Measurements from ENCODE around the gene SNAP25.

Gene SNAP25

DNA sequence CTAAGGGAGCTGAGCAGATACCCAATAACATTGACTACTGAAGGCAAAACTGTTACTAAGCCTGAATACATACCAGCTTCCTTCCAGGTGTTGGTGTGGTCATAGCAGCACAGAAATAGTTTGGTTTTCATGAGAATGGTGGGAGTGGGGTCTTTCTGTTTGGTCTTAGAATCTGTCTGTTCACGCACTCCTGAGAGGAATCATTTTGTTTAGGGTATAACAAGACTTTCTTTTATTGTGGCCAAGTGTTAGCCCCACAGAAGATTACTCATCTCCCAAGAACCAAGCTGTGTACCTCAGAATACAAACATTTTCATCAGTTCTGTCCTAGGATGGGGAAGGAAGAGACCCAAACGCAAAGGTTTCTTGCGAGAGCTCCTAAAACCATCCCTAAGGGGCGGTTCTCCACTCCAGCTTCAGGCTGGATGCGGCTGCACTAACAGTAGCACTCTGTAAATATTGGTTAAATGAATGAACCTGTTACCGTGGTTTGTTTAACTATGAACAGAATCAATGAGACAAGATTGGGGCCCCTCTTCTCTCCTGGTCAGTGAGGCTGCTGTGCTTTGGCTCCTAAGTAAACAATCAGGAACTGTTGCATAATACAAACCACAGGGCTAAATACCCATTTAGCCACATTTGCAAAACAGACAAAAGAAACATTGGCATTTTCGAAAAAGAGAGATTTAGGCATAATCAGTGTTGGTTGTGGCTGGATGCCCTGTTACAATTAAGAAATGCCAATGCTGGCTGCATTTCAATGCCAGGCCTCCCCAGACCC is 44.9 kb downstream of the SNAP25 start:
- DNase-seq (ENCODE audit: low read depth), result no peak

DNA sequence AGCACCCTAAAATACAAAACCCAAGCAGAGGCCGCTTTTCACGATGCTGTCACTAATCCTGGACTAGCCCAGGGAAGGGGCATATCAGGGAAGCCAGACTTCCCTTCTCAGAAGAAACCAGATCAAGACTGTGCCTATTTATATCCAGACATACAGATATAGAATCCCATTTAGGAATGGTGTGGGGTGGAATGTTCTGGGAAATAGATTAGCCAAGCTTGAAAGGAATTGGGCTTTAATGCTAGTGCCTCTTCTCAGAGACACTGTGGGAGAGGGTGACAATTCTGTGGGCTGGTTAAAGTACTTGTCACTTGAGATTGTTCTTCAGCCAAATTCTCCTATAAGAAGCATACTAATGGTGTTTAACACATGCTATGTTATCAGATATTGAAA is 45.5 kb downstream of the SNAP25 start:
- no peak for DNase-seq (ENCODE audit: low read depth)

DNA sequence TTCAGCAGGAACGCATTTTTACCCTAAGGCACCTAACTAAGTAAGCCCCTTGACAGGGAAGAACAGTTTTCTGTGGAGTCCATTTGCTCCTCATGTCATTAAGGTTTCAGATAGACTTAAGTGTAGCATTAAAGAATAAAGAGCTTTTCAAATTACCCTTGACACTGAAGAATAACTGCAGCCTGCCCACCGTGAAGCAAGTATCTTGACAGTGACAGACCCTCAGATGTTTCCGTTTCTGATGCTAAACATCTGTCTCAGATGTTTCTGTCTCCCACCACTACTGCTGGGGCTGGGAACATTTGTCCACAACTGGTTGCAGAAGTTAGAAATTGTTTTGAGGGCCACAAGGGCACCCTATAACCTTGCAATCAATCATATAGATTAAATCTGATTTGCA is 50.0 kb downstream of the SNAP25 start:
- DNase-seq (ENCODE audit: low read depth), result no peak

DNA sequence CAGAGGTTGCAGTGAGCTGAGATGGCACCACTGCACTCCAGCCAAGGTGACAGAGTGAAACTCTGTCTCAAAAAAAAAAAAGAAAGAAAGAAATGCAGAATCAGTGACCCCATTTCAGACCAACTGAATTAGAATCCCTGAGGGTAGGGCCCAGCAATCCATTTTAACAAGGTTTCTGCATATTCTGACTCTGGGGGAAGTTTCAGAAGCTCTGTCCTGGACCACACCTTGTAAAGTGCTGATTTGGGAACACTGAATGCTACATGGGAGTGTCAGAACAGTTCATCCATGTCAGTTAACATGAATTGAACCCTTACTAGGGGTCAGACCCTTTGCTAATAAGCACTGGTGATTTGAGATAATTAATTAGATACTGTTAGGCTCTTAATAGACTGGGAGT is 52.0 kb downstream of the SNAP25 start:
- no peak for DNase-seq (ENCODE audit: low read depth)

DNA sequence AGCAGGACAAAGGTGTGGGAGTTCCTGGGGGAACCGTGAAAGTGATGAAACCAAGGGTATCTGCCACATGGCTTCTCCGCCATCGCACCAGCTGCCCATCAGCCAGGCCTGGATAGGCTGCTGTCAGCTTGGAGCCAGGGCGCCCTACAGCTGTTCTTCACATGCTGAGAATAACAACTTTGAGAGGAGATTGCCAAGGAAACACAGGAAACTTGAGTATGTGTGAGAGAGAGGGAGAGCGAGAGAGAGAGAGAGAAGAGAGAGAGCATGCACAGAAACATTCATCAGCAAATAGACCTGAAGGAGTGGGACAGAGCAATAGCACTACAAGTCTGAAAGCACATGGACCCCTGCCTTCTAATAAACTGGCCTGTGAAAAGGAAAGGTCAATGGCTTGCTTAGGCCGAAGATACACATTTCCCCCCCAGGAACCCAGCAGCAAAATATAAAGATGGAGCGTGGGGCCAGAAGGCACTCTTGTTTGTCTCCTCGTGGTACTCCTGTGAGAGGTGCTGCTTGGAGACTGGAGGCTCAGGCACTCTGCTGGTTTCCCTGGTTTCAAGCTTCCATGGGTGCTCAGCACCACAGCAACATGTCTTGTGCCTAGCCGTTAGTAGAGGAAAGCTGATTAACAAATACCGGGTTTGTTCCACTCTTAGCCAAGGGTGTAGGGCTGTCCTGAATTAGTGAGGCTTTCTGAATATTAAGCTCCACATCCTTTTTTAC is 53.0 kb downstream of the SNAP25 start:
- DNase-seq (ENCODE audit: low read depth), result no peak

DNA sequence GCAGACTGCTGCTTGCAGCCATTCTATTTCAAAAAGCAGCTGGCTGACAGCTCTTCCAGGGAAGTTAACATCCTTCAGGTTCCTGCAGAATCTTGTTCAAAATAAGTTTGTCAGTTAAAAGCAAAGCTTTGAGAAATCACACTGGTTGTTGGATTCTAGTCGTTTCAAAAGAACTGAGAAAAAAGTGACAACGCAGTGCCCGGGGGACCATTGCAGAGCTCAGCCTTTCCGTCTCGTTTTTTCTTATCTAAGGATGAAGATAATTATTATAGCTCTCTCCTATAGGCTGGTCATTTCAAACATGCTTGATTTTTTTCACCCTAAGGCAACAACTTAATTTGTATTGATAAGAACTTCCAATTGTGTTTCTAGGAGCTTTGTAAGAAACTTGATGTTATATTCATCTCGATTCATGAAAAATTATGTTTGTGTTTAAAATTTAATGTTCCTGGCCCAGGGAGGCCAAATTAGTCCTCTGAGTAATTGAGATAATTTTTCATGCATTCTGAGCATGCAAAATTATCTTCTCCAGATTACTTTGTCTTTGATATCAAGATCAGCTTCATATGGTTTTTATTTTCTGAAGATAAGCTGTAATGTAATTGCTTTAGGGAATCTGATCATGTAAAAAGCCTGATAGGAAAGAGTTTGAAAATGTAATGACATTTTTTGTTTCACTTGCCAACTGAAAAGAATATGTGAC is 58.4 kb downstream of the SNAP25 start:
- DNase-seq (ENCODE audit: low read depth), result no peak

DNA sequence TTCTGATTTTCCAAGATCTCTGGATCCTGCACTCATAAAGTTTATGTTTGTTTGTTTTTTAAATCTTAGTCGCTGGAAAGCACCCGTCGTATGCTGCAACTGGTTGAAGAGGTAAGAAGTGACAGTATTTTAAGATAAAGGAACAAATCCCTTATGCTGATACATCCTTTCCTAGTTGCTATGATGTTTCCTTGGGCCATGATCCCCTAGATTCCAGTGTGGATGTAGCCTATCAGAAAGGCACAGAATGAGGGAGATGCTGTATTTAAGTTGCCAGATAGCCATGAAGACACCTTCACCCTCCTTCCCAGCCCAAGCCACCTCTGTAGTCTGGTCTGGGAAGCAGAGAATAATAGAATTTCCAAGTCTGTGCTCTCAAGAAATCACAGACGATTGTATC is 59.0 kb downstream of the SNAP25 start:
- no peak for DNase-seq (ENCODE audit: low read depth)

DNA sequence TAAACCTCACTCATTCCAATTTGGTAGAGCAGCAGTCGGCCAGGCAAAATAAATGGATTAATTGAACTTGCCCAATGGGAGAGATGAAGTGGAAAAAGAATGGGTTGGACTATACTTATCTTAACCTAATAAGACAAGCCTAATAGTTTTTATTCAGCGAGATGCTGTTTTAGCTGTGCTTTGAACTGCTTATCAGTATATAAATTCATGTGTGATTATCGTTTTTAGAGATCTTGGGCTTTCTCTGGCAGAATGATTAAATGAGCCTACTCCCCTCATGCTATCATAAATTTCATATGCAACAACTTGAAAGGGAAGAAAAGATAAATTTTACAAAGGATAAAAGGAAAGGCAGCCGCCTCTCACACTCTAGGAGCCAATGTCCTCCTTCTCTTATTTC is 59.8 kb downstream of the SNAP25 start:
- no peak for DNase-seq (ENCODE audit: low read depth)

DNA sequence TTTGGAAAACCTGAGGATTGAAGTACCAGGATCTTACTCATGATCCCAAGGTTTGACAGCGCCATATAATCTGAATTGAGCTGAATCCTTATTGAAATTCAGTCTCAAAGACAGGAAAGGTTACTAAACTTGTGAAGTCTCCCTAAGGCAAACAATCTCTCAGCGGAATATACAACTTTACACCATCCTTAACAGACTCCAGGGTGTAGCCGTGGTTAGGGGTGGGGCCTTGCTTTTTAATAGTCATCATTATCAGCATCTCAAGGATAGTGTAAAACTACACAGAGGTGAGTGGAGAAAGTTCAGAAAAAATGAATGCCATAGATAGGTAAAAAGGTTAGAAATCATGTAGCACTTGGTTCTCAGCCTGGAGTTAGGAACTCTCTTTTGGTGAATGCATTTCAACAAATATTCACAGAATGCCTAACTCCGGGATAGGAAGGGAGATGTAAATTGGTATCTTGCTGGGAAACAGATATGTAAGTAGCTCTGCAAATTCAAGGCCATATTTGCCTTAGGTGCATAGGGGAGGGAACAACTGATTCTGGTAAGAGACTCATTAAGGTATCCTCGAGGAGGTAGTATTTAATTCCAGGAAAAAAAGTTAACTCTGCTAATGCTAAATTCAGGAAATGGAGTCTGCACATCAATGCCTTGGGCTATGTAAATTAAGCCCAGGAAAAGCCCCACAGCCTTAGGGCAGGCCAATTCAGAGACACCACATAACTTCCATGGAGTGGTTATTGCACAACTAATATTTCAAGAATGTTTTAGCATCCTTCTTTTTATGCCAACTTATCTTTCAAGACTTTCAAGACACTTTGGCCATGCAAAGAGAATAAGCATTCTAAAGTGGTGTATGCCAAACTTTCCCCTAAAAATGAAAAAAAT is 61.6 kb downstream of the SNAP25 start:
- no peak for DNase-seq (ENCODE audit: low read depth)

DNA sequence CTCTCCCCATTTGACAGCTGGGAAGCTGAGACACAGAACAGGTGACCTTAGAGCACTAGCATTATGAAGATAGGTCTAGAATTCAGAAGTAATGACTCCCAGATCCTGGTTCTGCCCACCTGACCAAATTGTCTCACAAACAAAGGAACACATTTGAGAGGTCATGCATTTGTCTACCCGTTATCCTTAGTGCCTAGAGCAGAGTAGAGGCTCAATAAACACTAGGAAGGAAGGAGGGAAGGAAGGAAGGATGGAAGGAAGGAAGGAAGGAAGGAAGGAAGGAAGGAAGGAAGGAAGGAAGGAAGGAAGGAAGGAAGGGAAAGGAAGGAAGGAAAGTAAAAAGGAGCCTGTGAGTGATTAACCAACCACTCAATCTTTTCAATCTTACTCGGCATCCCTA is 63.3 kb downstream of the SNAP25 start:
- DNase-seq (ENCODE audit: low read depth), result no peak

DNA sequence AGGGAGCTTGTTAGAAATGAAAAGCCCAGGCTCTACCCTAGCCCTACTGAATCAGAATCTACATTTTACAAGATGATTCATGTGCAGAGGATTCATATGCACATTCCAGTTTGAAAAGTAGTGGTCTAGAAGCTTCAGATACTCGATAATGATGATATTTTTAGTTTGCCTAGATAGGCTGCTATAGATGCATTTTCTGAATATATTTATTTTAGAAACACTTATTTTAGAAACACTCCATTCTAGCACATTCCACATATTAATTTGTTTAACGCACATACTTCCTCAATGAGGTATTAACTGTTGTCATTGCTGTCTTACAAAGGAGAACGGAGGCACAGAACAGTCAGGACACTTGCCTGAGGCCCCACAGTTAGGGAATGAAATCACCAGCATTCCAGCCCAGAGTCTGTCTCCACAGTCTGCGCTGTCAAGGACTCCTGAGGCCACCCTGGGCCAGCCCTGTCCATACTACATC is 64.4 kb downstream of the SNAP25 start:
- no peak for DNase-seq (ENCODE audit: low read depth)

DNA sequence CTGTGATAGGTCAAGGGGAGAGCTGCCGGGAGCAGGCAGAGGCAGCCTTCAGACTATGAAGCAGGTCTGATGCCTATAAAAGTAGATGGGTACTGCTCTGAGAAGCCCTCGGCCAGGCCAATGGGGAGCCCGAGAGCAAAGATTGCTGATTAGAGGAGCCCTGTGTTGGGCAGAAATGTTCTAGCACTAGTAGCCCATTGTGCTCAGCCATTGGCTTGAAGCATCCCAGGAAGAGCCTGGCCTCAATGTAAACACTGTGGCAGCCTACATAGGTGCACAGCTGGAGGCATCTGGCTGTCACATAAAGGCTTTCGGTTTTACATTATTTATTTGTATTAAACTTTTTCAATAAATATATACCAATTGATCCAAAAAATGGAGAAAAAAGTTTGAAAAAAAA is 67.7 kb downstream of the SNAP25 start:
- DNase-seq (ENCODE audit: low read depth), result no peak

DNA sequence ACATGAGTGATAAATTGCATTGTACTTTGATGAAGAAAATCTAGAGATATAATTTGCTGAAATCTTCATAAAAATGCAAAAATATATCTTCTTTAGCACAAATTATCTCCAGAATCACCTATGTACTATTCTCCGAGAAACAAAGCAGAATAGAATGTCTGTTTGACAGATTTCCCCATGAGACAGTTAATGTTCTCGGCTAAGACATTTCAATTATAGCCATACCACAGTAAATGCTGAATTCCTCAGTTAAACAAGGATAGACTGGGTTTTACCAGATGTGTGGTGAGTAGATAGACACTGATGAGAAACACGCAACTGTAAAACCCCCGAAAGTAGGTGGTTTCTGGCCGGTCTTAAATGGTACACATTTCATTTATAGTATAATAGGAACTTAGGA is 69.8 kb downstream of the SNAP25 start:
- DNase-seq (ENCODE audit: low read depth), result no peak

DNA sequence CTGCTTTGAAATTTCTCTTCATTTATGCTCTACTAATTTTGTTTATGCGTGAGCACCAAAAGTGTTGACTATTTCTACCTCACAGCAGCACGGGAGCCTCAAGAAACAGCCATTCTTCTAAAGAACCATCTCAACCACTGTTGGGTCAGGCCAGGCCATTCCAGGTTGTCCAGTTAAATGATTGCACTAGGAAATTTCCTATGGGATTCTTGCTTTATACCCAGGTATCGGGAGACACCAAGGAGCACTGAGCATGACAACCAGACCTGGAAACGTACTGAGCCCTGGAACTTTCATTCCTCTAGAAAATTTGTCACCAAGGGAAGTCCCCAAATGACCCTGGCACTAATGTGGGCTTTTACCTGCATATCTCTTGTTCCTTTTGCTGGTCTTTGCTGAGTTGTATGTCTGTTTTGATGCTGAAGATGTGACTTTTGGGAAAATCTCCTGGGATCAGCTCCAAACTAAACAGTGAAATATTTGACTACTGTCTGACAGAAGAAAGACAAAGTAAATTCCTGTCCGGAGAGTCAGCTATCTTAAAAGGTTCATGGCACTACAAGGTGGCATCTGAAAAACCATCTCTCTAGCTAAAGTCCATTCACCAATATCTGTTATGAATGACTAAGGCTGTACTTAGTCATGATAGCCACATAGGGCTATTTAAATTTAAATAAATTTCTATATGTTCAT is 70.5 kb downstream of the SNAP25 start:
- DNase-seq (ENCODE audit: low read depth), result no peak

DNA sequence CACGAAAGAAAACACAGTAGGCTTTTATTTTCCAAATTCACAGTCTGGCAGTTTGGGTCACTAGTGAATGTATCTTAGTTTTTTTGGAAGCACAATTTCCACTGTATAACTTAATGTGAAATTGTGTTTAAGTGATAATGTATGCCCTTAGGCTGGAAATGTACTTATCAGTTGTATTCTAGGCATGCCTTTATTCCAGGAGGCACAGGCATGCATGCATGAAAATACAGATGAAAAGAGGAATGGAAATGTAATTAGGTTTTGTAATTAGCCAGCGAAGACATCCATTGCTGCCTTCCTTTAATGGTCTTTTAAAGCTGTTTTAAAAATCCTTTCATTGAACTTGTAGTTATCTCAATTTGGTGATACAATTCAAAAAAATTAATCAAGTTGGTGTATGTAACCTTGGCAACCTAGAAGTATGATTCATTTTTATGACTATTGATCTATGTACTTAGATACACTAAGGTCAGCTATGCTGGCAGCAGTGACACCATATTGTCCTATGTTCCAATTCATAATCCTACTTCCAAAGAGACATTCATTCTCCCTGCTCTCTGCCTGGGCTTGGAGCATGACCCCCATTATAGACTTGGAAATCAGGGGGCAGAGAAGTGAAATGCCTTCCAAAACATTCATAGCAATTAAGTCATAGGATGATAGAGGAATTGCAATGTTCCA is 73.1 kb downstream of the SNAP25 start:
- DNase-seq (ENCODE audit: low read depth), result no peak

DNA sequence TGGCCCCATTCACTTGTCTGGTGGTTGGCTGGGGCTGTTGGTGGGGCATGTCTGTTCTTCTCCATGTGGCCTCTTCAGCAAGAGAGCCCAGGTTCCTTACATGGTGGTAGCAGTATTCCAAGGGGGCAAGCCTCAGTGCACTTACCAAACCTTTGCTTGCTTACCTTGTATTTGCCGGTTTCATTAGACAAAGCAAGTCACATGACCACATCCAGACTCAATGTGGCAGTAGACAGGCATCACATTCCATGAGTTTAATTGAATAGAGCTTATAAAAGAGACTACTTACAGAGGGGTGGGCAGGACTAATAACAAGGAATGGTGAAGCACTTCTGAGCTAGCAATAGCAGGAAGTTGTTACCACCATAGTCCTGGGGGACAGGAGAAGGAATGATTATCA is 78.6 kb downstream of the SNAP25 start:
- DNase-seq (ENCODE audit: low read depth), result no peak

DNA sequence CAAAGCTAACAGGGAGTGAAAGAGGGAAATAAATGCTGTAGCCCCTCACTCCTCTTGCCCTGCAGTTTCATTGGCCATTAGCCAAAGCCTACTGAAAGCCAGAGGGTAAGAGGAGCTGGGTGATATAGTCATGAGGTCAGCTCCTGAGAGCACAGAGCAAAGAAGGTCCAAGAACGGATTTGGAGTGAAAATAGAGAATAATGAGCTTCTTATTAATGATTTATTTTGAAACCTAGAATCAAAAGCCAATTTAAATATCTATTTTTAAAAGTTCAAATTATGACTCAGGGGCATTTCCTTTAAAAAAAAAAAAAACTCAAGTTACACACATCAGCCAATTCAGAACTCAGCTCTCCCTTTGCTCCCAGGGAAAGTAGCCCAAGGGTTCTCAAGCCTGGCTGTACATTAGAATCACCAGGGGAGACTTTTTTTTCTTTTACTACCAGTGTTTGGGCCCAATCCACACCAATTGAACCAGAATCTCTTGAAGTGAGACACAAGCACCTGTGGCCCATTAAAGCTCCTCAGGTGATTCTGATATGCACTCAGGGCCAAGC is 79.1 kb downstream of the SNAP25 start:
- DNase-seq (ENCODE audit: low read depth), result no peak

DNA sequence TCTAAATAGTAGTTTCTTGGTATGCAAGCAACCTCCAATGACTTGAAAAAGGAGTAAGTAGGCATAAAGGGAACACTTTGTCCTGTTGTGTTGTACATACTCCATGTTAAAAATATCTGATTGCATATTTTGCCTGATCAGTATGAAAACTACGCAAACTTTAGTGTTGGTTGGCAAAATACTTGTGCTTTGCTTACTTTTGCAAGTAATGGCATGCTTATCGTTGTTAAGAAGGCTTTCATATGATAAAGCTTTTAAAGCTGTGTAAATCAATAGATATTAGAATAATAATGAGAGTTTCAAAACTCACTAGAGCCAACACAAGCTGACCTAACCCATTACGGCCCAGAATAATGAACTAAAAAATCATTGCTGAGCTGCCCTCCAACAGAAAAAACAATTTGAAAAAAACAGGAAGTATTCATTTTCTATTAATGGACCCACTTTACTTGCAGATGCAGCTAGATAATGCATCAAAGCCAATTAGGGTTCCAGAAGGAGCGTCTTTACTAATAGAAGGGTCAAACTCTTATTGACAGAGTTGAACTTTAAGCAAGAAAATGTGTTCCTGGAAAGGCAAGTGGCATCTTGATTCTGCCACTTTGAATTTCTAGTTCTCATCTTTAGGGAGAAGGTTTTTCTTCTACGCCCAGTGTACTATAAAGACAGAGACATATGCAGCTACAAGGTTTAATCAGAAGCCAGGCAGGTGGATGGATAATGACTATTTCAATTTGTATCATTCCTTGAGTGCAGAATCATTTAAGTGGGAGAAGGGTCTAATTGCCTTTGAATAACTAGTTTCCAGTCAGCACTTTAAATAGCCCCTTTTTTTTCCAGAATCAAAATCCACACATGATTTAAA is 82.2 kb downstream of the SNAP25 start:
- no peak for DNase-seq (ENCODE audit: low read depth)

DNA sequence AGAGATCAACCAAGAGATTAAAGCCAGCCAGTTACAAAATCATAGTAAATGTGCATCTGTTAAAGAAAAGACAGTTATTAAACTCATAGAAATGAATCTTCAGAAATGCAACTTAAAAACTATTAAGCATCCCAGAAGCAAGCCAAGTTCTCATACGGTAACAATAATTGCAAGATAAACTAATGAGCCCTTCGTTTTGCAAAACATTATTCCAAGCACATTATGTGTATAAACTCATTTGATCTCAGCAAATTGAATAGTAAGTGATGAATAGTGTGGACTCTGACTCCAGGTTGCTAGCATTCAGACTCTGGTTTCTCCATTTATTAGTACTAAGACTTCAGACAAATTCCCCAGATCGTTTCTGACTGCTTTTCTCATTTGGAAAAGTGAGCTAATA is 85.2 kb downstream of the SNAP25 start:
- no peak for DNase-seq (ENCODE audit: low read depth)
